ENCODE results near the gene ANKDD1A.

- no peak for TF ChIP-seq CTCF (IDR thresholded peaks at IDR 0.05)
- no peak for TF ChIP-seq SIN3A (IDR thresholded peaks at IDR 0.05; ENCODE audit: borderline replicate concordance, insufficient read depth, low read depth, low read length)
- no peak for TF ChIP-seq POLR2AphosphoS5 (IDR thresholded peaks at IDR 0.05; ENCODE audit: low read depth, low read length)
- no peak for TF ChIP-seq REST (IDR thresholded peaks at IDR 0.05; ENCODE audit: insufficient read depth in 1 of 2, low read depth in 2 of 2, low read length in 1 of 2)
- TF ChIP-seq TCF7L2 (IDR thresholded peaks at IDR 0.05; ENCODE audit: low read depth, low read length), result no peak
Measured at GRCh38 chr15:64891561-64891960, 20.1 kb upstream of the ANKDD1A start.

All from Panc1 (cell line).